HepG2 (cell line): ENCODE results near the gene ZNF800. TPM values are rescaled to one million over a fixed set of nuclear protein-coding genes. Genes with fewer than 3 reads are reported as not detected.

Experiments used
- ATAC-seq: fragments of 200-7000 bp; cut with Tn5 transposase; 3 replicates; pipeline ENCODE4 v1.9.1; 2020; ENCODE audit warnings: mild to moderate bottlenecking, moderate library complexity
- Bru-seq: library from RNA; stranded (reverse); fragments of 400-500 nt; gene quantifications from one replicate; lab custom pipeline; 2021; lab: Mats Ljungman, UMichigan
- BruChase-seq, 2 experiments: library from RNA; stranded (reverse); fragments of 400-500 nt; gene quantifications; one replicate each; lab custom pipeline; 2021; lab: Mats Ljungman, UMichigan
- BruUV-seq: library from RNA; stranded (reverse); fragments of 400-500 nt; replicated peaks from 2 replicates; lab custom pipeline; 2021; lab: Mats Ljungman, UMichigan
- CTCF ChIA-PET: fragments of 300-600 bp; formaldehyde crosslinking; extraction: SDS; loops from one replicate; lab custom pipeline; 2021; ENCODE audit warnings: low total read pairs, inconsistent platforms, low intra/inter-chr PET ratio; lab: Yijun Ruan, JAX
- POLR2A ChIA-PET: fragments of 350-600 bp; sonication (Branson Sonifier 250); formaldehyde crosslinking; loops from one replicate; lab custom pipeline; 2020; ENCODE audit warnings: antibody characterized with exemption, inconsistent platforms; lab: Yijun Ruan, JAX
- DNase-seq: peaks from one replicate; pipeline ENCODE4 v3.0.0-alpha.2; 2015; ENCODE audit warnings: low spot score
- FAIRE-seq: peaks from 3 replicates; lab custom pipeline; 2011; peaks lifted over from hg19 to GRCh38; lab: Jason Lieb, UNC
- H2AFZ ChIP-seq: one replicate; pipeline ENCODE4 v1.6.1; 2011; ENCODE audit warnings: low read length, inconsistent platforms
- H3K27ac ChIP-seq: fragments of 300-600 bp; 3 replicates; pipeline ENCODE4 v1.8.0; 2011; ENCODE audit warnings: mixed run types, mild to moderate bottlenecking, mixed read lengths, low read length, inconsistent platforms; ENCODE audit not compliant: insufficient read depth; ENCODE audit errors: extremely low read length
- H3K27me3 ChIP-seq, 2 experiments: fragments of 200-600 bp in 1 of 2; 2 replicates in 1 of 2; 3 replicates in 1 of 2; pipeline versions ENCODE4 v1.6.0 to v1.8.0; 2011; ENCODE audit warnings: low read length in 2 of 2, mild to moderate bottlenecking in 2 of 2, moderate library complexity in 2 of 2, inconsistent platforms in 1 of 2; ENCODE audit not compliant: insufficient read depth in 2 of 2, control insufficient read depth in 1 of 2
- H3K36me3 ChIP-seq, 2 experiments: fragments of 200-600 bp in 1 of 2; replicated peaks in 1 of 2; 2 replicates in 1 of 2; 3 replicates in 1 of 2; pipeline versions ENCODE4 v1.5.1 to v1.8.0; 2011; ENCODE audit warnings: low read length in 2 of 2, inconsistent platforms in 1 of 2; ENCODE audit not compliant: insufficient read depth in 2 of 2, control insufficient read depth in 1 of 2
- H3K4me1 ChIP-seq: 2 replicates; pipeline ENCODE4 v1.5.1; 2012; ENCODE audit warnings: low read length, inconsistent platforms; ENCODE audit not compliant: insufficient read depth
- H3K4me2 ChIP-seq: 2 replicates; pipeline ENCODE4 v1.6.0; 2011; ENCODE audit warnings: low read depth, low read length, inconsistent platforms
- H3K4me3 ChIP-seq, 3 experiments: fragments of 200-600 bp in 1 of 3; sonication (generic), shearing (Covaris generic) in 1 of 3; replicated peaks in 1 of 3; 2 replicates each; pipeline ENCODE4 v1.5.1; 2011 to 2016; ENCODE audit warnings: low read length in 3 of 3, inconsistent platforms in 2 of 3, low read depth in 2 of 3, mild to moderate bottlenecking in 2 of 3, control low read depth in 1 of 3, mixed read lengths in 1 of 3; ENCODE audit not compliant: insufficient read depth in 1 of 3
- H3K79me2 ChIP-seq: one replicate; pipeline ENCODE4 v1.6.1; 2011; ENCODE audit warnings: low read length, inconsistent platforms; ENCODE audit not compliant: insufficient read depth
- H3K9ac ChIP-seq: 2 replicates; pipeline ENCODE4 v1.6.0; 2011; ENCODE audit warnings: mild to moderate bottlenecking, low read depth, low read length, inconsistent platforms; ENCODE audit not compliant: insufficient read depth
- H3K9me3 ChIP-seq: 2 replicates; pipeline ENCODE4 v1.5.1; 2012; ENCODE audit warnings: mild to moderate bottlenecking, low read length
- H4K20me1 ChIP-seq: 2 replicates; pipeline ENCODE4 v1.6.0; 2011; ENCODE audit warnings: inconsistent platforms, mild to moderate bottlenecking, low read length, moderate library complexity; ENCODE audit not compliant: insufficient read depth
- AGO1 ChIP-seq: fragments of 200-400 bp; formaldehyde crosslinking; IDR thresholded peaks from 2 replicates; pipeline ENCODE4 v1.6.1; 2017; ENCODE audit warnings: mild to moderate bottlenecking, low read depth, low read length, moderate library complexity; ENCODE audit not compliant: poor library complexity, severe bottlenecking
- GATAD1 ChIP-seq: IDR thresholded peaks from 2 replicates; pipeline ENCODE4 v1.6.1; 2016; ENCODE audit warnings: missing genetic modification reagents, missing compliant biosample characterization
- HIVEP1 ChIP-seq: sonication (generic); formaldehyde crosslinking; IDR thresholded peaks from 2 replicates; pipeline ENCODE4 v1.4.0; 2020; ENCODE audit warnings: mild to moderate bottlenecking, missing genetic modification reagents
- HOXA9 ChIP-seq: sonication (generic); formaldehyde crosslinking; IDR thresholded peaks from 2 replicates; pipeline ENCODE4 v1.8.1; 2022; ENCODE audit warnings: missing genetic modification reagents, mild to moderate bottlenecking, moderate library complexity, borderline replicate concordance
- HOXD1 ChIP-seq: sonication (generic); formaldehyde crosslinking; IDR thresholded peaks from 2 replicates; pipeline ENCODE4 v1.5.0; 2020; ENCODE audit warnings: missing genetic modification reagents
- IRF2 ChIP-seq: IDR thresholded peaks from 2 replicates; pipeline ENCODE4 v1.6.1; 2018; ENCODE audit warnings: missing genetic modification reagents, missing compliant biosample characterization
- ZC3H4 ChIP-seq: sonication (generic); formaldehyde crosslinking; IDR thresholded peaks from 2 replicates; pipeline ENCODE4 v1.4.0; 2020; ENCODE audit warnings: missing genetic modification reagents, borderline replicate concordance
- ZFP62 ChIP-seq: sonication (generic); formaldehyde crosslinking; IDR thresholded peaks from 2 replicates; pipeline ENCODE4 v1.4.0; 2020; ENCODE audit warnings: missing genetic modification reagents
- ZNF138 ChIP-seq: sonication (generic); formaldehyde crosslinking; IDR thresholded peaks from 2 replicates; pipeline ENCODE4 v1.5.0; 2020; ENCODE audit warnings: mild to moderate bottlenecking, low read depth, missing genetic modification reagents
- ZNF33B ChIP-seq: sonication (generic); formaldehyde crosslinking; IDR thresholded peaks from 2 replicates; pipeline ENCODE4 v1.5.1; 2020; ENCODE audit warnings: mild to moderate bottlenecking, missing genetic modification reagents
- ZNF550 ChIP-seq: sonication (generic); formaldehyde crosslinking; IDR thresholded peaks from 2 replicates; pipeline ENCODE4 v1.4.0; 2020; ENCODE audit warnings: mild to moderate bottlenecking, missing genetic modification reagents, borderline replicate concordance
- ZNF720 ChIP-seq: sonication (generic); formaldehyde crosslinking; IDR thresholded peaks from 2 replicates; pipeline ENCODE4 v1.4.0; 2020; ENCODE audit warnings: missing genetic modification reagents
- WGBS: methylation state at CpG from one replicate; pipeline ENCODE4 v1.1.6; 2017; ENCODE audit warnings: low lambda C conversion rate; 5-methylcytosine and 5-hydroxymethylcytosine counted together
- in situ Hi-C: cut with HindIII; loops from 2 replicates; pipeline ENCODE4 v1.10.0; 2017; ENCODE audit warnings: low pct_unique_long_range_greater_than_20kb; ENCODE audit not compliant: extremely low pct_ligation_motif_present
- intact Hi-C: fragments of 100-400 bp; cut with micrococcal nuclease; formaldehyde crosslinking; loops from one replicate; pipeline ENCODE4 v1.10.0; 2022; ENCODE audit not compliant: unreplicated experiment
- long read RNA-seq, 2 experiments: library from RNA in 1 of 2; library from polyadenylated mRNA in 1 of 2; stranded (forward) in 1 of 2; unstranded in 1 of 2; transcript quantifications; one replicate each; pipeline ENCODE4 v2.0.0, GENCODE V29; 2019 to 2022
- polyA minus RNA-seq, 3 experiments: library from RNA; depleted of rRNA, polyadenylated mRNA; stranded (reverse); fragments of >200 nt; gene quantifications; 2 replicates each; pipeline ENCODE4 v1.2.3, GENCODE V29; 2011; ENCODE audit warnings: low replicate concordance in 1 of 3
- polyA plus RNA-seq, 8 experiments: library from polyadenylated mRNA; depleted of rRNA in 3 of 8; stranded (reverse) in 7 of 8; unstranded in 1 of 8; fragments of >200 nt; fragmentation: Illumina TruSeq in 4 of 8; extraction: Trizol in 4 of 8; gene quantifications; 2 replicates each; pipeline versions ENCODE4 v1.2.1 to v1.2.3, GENCODE V29; 2011 to 2016; ENCODE audit warnings: low read depth in 4 of 8, missing spikeins in 1 of 8, mixed read lengths in 1 of 8; ENCODE audit not compliant: insufficient read depth in 1 of 8
- total RNA-seq, 5 experiments: library from RNA; depleted of rRNA; stranded (reverse); fragments of >200 nt; fragmentation: Illumina TruSeq; extraction: Trizol; gene quantifications; 2 replicates each; pipeline ENCODE4 v1.2.3, GENCODE V29; 2016; ENCODE audit warnings: low read depth in 1 of 5
- TF ChIP-seq, protein P1 (sequence below): sonication (generic); formaldehyde crosslinking; IDR thresholded peaks from 2 replicates; pipeline ENCODE4 v1.4.0; 2020; ENCODE audit warnings: missing genetic modification reagents

Gene ZNF800, protein sequence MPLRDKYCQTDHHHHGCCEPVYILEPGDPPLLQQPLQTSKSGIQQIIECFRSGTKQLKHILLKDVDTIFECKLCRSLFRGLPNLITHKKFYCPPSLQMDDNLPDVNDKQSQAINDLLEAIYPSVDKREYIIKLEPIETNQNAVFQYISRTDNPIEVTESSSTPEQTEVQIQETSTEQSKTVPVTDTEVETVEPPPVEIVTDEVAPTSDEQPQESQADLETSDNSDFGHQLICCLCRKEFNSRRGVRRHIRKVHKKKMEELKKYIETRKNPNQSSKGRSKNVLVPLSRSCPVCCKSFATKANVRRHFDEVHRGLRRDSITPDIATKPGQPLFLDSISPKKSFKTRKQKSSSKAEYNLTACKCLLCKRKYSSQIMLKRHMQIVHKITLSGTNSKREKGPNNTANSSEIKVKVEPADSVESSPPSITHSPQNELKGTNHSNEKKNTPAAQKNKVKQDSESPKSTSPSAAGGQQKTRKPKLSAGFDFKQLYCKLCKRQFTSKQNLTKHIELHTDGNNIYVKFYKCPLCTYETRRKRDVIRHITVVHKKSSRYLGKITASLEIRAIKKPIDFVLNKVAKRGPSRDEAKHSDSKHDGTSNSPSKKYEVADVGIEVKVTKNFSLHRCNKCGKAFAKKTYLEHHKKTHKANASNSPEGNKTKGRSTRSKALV
- total RNA-seq (2016; rRNA removed; fragmentation: Illumina TruSeq; extraction: Trizol) (12.7 and 13.7 TPM in 2 replicates), polyA plus RNA-seq (2011; rRNA removed) (5.3 and 7.1 TPM in 2 replicates), polyA minus RNA-seq (2011; rRNA and poly(A)+ RNA removed; ENCODE audit: low replicate concordance) (5.9 and 15.6 TPM in 2 replicates), Bru-seq, nascent RNA (percentile 92 among the genes with signal in this experiment), BruChase-seq, experiment 1, labeled RNA remaining after a 6-hour chase (percentile 88 among the genes with signal in this experiment), BruChase-seq, experiment 2, labeled RNA remaining after a 2-hour chase (percentile 93 among the genes with signal in this experiment)
- total RNA-seq (2016; cell fraction: cytosol; rRNA removed; fragmentation: Illumina TruSeq; extraction: Trizol; ENCODE audit: low read depth), result 3.6 and 6.0 TPM in 2 replicates
- total RNA-seq (2016; cell fraction: insoluble cytoplasmic fraction; rRNA removed; fragmentation: Illumina TruSeq; extraction: Trizol), result 12.3 and 16.2 TPM in 2 replicates
- total RNA-seq (2016; cell fraction: membrane; rRNA removed; fragmentation: Illumina TruSeq; extraction: Trizol), result 8.6 and 10.9 TPM in 2 replicates
- 19.8 and 22.2 TPM in 2 replicates for total RNA-seq (2016; cell fraction: nucleus; rRNA removed; fragmentation: Illumina TruSeq; extraction: Trizol)
- polyA plus RNA-seq (2011; cell fraction: cytosol; rRNA removed), result 2.1 and 4.5 TPM in 2 replicates
- 11.8 and 13.5 TPM in 2 replicates for polyA plus RNA-seq (2011; cell fraction: nucleus; rRNA removed)
- polyA plus RNA-seq (2012), result 5.5 and 7.3 TPM in 2 replicates
- polyA plus RNA-seq (2016; cell fraction: cytosol; fragmentation: Illumina TruSeq; extraction: Trizol; ENCODE audit: low read depth), result 0.34 and 0.62 TPM in 2 replicates
- polyA plus RNA-seq (2016; cell fraction: insoluble cytoplasmic fraction; fragmentation: Illumina TruSeq; extraction: Trizol; ENCODE audit: low read depth), result 8.3 and 8.5 TPM in 2 replicates
- 1.1 and 1.2 TPM in 2 replicates for polyA plus RNA-seq (2016; cell fraction: membrane; fragmentation: Illumina TruSeq; extraction: Trizol; ENCODE audit: low read depth)
- polyA plus RNA-seq (2016; cell fraction: nucleus; fragmentation: Illumina TruSeq; extraction: Trizol; ENCODE audit: insufficient read depth, low read depth), result 21.9 and 22.5 TPM in 2 replicates
- 10.8 and 14.6 TPM in 2 replicates for polyA minus RNA-seq (2011; cell fraction: cytosol; rRNA and poly(A)+ RNA removed)
- 62.7 and 74.1 TPM in 2 replicates for polyA minus RNA-seq (2011; cell fraction: nucleus; rRNA and poly(A)+ RNA removed)
- long read RNA-seq, experiment 1, partial matches to known transcripts, result 16 of 19 reads
- long read RNA-seq, experiment 1, other reads (novel, unspliced or antisense), result 2 of 19 reads
- long read RNA-seq, experiment 2, partial matches to known transcripts, result 1 of 14 reads
- long read RNA-seq, experiment 2, other reads (novel, unspliced or antisense), result 12 of 14 reads

- under 1% methylated on average over 36 of the region's 67 CpGs for WGBS
- peaks cover 41% of the 10 kb centered on the region for H3K79me2 ChIP-seq
- ATAC-seq, result peak; percentile 94
- peak within 1 kb of the TSS; percentile 79 for H3K27ac ChIP-seq
- ChIA-PET CTCF (no interaction called here), POLR2A (interaction anchor here (0.7 to 1.5 kb wide), 3 partner anchors 10 to 190 kb away, joined by 3 to 7 read pairs (median 3); no protein-coding TSS in a partner anchor)
- H4K20me1 ChIP-seq, result 0 out of 2 replicates have a peak, but pooled peaks cover 2% of the 10 kb centered on the region
- TSS peak; percentile 90 for BruUV-seq
- intact Hi-C loops (loop anchor here (10.0 kb wide), 2 partner anchors 192 to 262 kb away; partner anchors contain the start of genes ARF5, GCC1 and SND1), in situ Hi-C loops (no loop called here)
- H3K9ac ChIP-seq, result peak within 1 kb of the TSS; percentile 90
- peak within 1 kb of the TSS; percentile 56 for H2AFZ ChIP-seq
- no peaks in the 10 kb centered on the region; a peak in 1 of 5 replicates for H3K27me3 ChIP-seq
- DNase-seq, result peak; percentile 78
- H3K4me1 ChIP-seq, result peaks cover 37% of the 10 kb centered on the region
- H3K9me3 ChIP-seq, result no peaks in the 10 kb centered on the region
- peaks cover 0 to 5% of the 10 kb centered on the region in 2 experiments; a peak in 2 of 5 replicates for H3K36me3 ChIP-seq
- FAIRE-seq, result no peak
- H3K4me2 ChIP-seq, result peak within 1 kb of the TSS; percentile 98
- peak within 1 kb of the TSS; percentile 91 to 100 (median 97) for H3K4me3 ChIP-seq
- TF ChIP-seq AGO1 (no peak), ZNF33B (CRISPR knock-in tag) (no peak), HOXD1 (CRISPR knock-in tag) (no peak), IRF2 (peak; percentile 60; the same call in 1 of the 2 replicates), ZFP62 (CRISPR knock-in tag) (no peak), ZC3H4 (CRISPR knock-in tag) (no peak), ZNF720 (CRISPR knock-in tag) (no peak), HOXA9 (no peak), ZNF138 (CRISPR knock-in tag) (no peak), ZNF550 (CRISPR knock-in tag) (no peak), GATAD1 (CRISPR knock-in tag) (peak; percentile 84), HIVEP1 (CRISPR knock-in tag) (no peak)
- TF ChIP-seq, protein P1, sequence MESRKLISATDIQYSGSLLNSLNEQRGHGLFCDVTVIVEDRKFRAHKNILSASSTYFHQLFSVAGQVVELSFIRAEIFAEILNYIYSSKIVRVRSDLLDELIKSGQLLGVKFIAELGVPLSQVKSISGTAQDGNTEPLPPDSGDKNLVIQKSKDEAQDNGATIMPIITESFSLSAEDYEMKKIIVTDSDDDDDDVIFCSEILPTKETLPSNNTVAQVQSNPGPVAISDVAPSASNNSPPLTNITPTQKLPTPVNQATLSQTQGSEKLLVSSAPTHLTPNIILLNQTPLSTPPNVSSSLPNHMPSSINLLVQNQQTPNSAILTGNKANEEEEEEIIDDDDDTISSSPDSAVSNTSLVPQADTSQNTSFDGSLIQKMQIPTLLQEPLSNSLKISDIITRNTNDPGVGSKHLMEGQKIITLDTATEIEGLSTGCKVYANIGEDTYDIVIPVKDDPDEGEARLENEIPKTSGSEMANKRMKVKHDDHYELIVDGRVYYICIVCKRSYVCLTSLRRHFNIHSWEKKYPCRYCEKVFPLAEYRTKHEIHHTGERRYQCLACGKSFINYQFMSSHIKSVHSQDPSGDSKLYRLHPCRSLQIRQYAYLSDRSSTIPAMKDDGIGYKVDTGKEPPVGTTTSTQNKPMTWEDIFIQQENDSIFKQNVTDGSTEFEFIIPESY (CRISPR knock-in tag), result no peak
These were observed at the start of gene ZNF800 for GRCh38 chr7:127392566-127393367. Gene ZNF800 (minus strand): TSS chr7:127392708. CDS start chr7:127391557, 1,151 bp downstream.
